OCI-LY1 (cell line): ENCODE data around the gene CHRNB2.

ENCODE experiments used
- EZH2 ChIP-seq: fragments of 200-600 bp; sonication (generic), shearing (Covaris generic); IDR thresholded peaks from 2 replicates; pipeline ENCODE4 v1.8.0; 2017; ENCODE audit warnings: borderline replicate concordance, mixed run types, mild to moderate bottlenecking, antibody characterized with exemption, low read length, moderate library complexity, mixed read lengths
- TF ChIP-seq, protein P1 (sequence below): fragments of 200-600 bp; sonication (generic), shearing (Covaris generic); IDR thresholded peaks from 2 replicates; pipeline ENCODE4 v1.5.1; 2017; ENCODE audit warnings: mild to moderate bottlenecking, antibody characterized with exemption, low read length, moderate library complexity, mixed read lengths

DNA sequence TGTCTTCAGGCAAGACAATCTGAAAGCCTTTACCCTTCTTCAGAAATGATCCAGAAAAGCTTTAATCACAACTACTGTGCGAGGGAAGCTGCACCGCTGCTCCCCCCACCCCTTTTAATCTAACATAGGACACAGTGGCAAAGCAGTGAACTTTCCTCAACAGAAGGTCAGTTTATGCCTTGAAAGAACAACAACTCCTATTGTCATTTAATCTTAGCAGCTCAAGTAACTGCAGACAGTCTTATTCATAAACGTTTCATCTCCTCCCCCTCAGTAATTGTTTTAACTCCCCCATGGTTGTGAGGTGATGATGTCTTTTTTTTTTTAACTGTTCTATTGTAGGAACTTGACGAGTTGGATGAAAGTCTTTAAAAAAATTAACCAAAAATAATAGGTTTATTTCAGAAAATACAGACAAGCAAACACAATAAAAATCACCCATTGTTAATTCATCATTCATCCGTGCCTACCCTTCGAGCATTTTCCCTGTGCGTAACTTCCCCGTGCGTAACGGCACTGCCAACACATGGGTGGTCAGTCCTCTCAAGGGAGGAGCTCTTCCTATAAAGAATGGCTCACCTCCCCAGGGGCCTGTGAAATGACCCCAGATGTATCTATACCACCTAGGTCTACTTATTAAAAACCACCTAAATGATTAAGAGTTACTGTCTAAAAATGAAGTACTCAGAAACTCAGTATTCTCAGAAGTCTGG, 43.7 kb downstream of the CHRNB2 start:
- no peak for TF ChIP-seq EZH2
- TF ChIP-seq, protein P1, sequence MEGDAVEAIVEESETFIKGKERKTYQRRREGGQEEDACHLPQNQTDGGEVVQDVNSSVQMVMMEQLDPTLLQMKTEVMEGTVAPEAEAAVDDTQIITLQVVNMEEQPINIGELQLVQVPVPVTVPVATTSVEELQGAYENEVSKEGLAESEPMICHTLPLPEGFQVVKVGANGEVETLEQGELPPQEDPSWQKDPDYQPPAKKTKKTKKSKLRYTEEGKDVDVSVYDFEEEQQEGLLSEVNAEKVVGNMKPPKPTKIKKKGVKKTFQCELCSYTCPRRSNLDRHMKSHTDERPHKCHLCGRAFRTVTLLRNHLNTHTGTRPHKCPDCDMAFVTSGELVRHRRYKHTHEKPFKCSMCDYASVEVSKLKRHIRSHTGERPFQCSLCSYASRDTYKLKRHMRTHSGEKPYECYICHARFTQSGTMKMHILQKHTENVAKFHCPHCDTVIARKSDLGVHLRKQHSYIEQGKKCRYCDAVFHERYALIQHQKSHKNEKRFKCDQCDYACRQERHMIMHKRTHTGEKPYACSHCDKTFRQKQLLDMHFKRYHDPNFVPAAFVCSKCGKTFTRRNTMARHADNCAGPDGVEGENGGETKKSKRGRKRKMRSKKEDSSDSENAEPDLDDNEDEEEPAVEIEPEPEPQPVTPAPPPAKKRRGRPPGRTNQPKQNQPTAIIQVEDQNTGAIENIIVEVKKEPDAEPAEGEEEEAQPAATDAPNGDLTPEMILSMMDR: no peak
